IPS DF 4.7 (cell line): ENCODE measurements around the gene RRP1.

ENCODE experiments used
- DNase-seq: peaks from one replicate; pipeline ENCODE4 v3.0.0-alpha.2; 2013; ENCODE audit warnings: low spot score; ENCODE audit errors: extremely low read depth

The RRP1 gene

DNA sequence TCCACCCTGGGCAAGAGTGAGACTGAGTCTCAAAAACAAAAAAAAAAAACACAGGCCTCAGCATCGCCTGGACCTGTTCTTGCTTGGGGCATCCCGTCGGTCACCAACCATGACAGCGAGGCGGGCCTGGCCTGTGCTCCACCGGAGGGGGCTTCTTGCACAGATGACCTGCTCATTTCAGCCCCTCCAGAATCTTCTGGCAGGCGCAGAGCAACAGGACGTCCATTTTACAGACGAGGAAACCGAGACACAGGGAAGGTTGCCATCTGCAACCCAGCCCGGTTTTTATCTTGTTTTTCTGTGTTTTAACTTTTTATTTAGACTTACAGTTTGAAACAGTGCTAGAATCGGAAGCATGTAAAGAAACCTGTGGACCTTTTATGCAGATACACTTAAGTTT is 14.2 kb upstream of the RRP1 start:
- no peak for DNase-seq

DNA sequence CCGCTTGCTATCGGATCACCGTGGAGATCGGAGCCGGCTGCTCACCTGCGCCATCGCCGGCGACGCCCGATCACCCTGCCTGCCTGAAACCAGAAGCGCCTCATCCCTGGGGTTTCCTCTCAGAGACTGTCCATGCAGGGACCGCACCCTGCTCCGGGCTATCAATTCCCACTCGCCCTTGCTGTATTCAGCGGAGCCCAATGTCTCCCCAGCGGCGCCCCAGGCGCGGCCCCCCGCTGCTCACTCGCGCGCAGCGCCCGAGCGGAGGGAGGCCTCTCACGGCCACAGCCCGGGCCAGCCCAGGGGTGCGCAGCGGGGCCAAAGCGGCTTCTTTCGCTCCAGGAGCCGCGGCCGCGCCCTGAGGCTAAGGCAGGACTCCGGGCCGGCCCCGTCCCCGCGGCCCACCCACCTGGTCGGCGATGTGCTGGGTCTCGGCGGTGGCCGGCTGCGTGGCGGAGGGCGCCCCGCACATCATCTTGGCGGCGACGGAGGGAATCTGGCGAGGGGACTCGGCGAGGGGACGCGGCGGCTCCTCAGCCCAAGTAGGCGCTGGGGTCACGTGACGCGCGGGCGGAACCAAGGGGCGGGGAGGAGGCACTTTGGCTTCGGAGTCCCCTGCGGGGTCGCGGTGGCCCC is 13.5 kb upstream of the RRP1 start, which contains the start of gene CSTB:
TSS of gene CSTB (minus strand) at position 514 of the 636 bp plus-strand sequence. CDS start at position 475, 39 bp downstream.
- DNase-seq, result no peak

DNA sequence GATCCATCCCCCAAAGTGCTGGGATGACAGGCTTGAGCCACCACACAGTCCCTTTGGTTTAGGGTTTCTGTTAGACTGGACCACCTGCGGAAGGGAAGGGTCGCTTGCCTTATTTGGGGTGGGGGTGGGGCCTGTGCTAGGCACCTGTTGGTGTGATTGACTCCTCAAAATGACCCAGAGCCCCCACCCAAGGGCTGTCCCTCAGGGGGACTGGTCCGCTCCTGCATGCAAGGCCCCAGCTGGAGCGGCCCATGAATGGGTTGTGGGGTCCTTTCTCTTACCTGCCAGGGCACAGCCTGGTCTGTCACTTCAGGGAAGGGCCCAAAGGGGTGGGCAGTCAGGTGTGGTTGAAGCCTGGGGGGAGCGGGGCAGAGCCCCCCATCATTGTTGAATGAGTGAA is 11.4 kb upstream of the RRP1 start:
- DNase-seq, result no peak

DNA sequence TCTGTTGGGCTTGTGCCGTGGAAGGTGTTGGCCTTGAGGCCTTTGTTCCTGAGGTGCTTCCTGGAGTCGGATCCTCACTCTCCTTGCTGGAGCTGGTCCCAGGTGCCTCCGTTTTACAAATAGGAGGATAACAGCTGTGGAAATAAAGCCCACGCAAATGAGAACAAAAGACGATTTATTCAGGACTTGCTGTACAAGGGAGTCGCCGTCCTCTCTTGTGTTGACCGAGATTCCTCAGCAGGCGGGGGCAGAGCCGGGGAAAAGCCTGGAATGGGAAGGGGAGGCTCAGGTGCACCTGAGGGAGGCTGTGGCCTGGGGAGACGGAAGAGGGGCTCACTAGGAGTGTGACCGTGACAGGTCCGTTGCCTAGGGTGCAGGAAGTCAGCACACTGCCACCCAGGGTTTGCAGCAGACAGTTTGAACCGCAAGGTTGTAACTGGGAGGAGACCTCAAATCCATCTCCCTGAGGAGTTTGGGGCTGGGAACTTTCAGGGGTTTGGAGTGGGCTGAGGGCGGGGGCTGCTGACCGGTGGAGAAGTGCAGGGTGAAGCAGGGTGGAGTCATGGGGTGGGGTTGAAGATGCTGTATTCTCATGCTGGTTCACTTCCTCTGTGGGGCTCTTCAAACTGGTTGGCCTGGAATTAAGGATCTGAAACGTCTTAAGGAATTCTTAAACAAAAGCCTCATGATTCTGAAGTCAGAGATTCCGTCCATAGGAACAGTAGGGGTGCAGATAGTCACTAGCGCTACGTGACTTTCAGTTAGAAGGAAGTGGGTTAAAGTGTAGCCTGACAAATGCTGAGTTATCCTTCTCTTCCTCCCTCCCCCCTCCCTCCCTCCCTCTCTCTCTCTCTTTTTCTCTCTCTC is 10.7 kb upstream of the RRP1 start:
- no peak for DNase-seq

DNA sequence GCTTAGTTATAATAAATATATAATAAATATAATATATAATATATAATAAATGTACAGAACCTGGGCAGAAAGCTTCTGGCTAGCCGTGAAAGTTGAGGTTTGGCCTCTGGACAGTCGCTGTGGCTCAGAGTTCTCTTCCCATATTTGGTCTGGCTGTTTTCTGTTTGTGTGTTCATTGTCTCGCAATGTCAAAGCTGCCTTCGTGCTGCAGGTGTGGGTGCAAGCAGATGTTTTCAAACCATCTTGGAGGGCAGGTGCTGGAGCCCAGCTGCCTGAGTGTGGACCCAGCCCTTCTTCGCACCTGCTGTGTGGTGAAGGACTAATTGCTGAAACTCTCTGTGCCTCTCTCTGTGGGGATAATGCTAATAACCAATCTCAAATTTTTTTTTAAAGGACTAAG is 9.7 kb upstream of the RRP1 start:
- no peak for DNase-seq

DNA sequence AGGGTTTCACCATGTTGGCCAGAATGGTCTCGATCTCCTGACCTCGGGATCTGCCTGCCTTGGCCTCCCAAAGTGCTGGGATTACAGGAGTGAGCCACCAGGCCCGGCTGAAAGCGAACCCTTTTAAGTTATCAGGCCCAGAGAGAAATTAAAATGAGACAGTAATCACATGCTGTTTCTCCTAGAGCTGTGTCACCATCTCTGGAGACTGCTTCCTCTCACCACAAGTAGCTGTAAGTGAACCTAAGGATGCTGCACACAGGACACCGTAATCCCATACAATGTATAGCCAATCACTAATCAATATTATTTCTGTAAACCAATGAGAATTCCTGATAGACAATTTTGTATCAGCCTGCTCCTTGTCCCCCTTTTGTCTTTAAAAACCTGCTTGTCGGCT is 7.5 kb upstream of the RRP1 start:
- DNase-seq, result no peak

DNA sequence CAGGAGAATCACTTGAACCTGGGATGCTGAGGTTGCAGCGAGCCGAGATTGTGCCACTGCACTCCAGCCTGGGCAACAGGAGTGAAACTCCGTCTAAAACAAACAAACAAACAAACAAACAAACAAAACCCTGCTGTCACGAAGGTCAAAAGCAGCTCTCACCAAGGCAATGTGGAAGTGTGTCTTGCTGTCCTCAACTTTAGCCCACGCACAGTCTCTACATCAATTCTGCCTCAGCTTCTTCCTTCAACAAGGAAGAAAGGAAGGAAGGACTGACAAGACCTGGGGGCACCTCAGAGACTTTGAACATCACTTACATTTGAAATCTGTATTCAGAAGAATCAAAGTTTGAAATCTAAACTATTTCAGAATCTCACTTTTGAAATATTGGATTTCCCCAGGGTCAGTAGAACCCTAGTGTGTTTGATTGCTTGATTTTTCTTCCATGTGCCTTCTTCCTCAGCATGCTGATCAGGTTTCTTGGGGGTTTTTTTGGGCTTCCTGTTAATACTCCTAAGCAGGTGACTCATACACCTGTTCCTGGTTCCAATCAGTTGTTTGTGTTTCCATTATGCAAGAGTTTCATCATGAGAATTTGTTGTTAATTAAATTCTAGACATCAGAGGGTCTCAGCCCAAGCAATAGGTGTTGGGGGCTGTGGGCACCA is 6.8 kb upstream of the RRP1 start:
- no peak for DNase-seq

DNA sequence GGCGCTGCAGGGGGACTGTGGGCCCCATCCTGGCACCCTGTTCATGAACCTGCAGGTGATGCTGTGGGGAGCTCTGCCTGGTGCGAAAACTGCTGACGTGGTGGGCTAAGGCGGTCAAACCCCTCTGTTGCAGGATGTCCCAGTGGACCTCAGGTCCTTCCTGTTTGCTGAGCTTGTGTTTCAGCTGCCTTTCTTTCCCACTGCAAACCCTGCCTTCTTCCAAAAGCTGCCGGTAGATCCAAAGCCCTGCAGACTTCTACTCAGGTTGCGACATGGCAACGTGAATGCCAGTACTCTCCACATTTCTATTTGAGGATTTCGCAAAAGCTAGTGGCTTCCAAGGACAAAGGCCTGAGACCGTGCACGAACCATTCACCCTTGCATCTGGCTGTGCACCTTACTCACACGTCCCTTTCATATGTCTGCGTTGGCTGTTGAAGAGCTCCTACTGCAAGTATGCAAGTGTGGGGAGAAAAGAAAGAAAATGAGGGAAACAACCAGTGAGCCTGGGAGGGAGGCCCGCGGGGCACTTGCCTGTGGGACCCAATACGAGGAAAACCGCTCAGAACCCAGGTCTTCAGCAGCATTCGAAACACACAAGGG is 6.2 kb upstream of the RRP1 start:
- no peak for DNase-seq

DNA sequence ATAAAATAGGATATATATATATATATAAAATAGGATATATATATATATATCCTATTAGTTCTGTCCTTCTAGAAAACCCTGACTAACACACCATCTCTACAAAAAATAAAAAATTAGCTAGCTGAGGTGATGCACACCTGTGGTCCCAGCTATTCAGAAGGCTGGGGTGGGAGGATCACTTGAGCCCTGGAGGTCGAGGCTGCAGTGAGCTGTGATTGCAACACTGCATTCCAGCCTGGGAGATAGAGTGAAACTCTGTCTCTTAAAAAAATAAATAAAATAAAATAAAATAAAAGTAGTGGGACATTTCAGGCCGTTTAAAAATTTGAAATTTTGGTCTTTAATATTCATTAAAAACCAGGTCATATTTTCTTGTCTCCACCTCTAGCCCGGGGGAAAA is 4.2 kb upstream of the RRP1 start:
- DNase-seq, result no peak

DNA sequence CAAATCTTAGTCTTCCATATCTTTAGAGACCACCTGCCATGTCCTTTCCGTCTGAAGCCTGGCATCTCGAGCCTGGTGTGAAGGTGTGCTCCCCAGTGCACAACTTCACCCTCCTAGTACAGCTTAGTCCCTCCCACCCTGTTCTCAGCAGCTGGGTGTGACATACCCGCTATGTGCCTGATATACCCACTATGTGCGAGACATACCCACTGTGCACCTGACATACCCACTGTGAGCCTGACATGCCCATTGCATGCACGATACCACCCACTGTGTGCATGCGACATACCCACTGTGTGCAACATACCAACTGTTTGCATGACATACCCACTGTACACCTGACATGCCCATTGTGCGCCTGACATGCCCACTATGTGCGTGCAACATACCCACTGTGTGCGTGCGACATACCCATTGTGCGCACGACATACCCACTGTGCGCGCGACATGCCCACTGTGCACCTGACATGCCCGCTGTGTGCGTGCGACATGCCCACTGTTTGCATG is 3.0 kb upstream of the RRP1 start:
- no peak for DNase-seq

DNA sequence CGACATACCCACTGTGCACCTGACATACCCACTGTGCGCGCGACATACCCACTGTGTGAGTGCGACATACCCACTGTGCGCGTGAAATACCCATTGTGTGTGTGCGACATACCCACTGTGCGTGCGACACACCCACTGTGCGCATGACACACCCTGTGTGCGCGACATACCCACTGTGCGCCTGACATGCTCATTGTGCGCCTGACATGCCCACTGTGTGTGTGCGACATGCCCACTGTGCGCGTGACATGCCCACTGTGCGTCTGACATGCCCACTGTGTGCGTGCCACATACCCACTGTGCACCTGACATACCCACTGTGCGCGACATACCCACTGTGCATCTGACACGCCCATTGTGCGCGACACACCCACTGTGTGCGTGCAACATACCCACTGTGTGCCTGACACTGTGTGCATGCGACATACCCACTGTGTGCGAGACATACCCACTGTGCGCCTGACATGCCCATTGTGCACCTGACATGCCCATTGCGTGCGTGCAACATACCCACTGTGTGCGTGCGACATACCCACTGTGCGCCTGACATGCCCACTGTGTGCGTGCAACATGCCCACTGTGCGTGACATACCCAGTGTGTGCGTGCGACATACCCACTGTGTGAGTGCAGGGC is 2.5 kb upstream of the RRP1 start:
- no peak for DNase-seq

DNA sequence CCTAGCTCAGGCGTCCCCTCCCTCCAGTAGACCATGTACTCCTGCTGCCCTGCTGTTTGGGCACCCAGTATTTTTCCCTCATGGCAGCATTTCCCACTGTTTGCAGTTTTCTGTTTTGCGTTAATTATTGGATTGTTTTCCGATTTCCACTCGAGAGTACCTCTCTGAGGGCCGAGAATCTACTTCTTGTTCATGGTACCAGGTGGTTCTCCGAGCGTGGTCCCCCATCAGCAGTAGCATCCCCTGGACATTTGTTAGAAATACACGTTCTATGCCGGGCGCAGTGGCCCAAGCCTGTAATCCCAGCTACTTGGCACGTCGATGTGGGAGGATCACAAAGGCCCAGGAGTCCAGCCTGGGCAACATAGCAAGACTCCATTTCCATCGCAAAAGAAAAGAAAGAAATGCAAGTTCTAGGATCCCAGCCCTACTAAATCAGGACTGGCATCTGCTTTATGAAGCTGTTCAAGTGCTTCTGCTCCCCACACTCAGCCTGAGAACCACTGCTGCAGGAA is 690 bp downstream of the RRP1 start:
- no peak for DNase-seq

DNA sequence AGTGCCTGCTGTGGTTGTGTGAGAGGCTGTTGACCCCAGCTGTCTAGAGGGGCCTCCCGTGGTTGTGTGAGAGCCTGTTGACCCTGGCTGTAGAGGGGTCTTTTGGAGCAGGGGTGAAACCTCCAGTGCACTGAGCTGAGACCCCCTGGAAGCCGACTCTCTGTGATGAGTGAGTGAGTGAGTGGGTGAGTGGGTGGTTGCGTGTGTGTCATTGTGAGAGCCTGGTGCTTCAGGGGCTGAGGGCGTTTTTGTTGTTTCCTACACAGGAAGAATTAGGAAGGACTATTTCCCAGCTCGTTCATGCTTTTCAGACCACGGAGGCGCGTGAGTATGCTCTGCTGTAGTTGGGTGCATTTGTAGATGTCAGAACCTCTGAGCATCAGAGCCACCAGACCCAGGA is 3.0 kb downstream of the RRP1 start:
- DNase-seq, result no peak

DNA sequence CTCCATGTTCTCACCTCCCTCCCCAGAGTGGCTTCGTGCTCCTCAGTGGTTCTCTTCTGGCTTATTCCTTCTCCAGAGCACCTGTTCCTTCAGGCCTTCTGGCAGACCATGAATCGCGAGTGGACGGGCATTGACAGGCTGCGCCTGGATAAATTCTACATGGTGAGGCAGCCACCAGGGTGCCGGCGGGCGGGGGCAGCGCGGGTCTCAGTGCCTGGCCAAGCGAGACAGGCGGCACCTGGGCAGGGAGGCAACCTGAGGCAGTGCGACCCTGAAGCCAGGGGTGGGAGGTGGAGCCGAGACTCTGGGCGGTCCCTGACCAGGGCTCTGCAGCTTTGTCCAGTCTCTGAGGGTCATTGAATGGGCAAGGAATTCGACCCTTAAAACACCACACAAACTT is 3.9 kb downstream of the RRP1 start:
- no peak for DNase-seq

DNA sequence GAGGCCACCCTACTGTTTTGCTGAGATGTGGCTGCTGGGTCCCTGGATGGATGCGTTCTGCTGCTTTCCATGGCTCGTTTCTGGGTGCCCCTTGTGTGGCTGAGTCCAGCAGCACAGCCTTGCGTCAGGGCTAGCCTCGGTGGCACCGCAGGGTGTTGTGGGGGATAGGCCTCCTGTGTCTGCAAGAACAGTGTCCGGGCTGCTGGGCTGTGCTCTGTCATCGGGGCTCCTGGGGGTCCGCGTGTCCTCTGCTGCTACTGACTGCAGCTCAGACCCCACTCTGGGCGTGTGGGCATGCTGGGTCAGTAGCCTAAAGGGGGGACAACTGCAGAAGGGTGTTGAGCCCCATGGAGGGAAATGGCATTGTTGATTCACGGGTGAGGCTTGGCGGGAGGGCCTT is 4.9 kb downstream of the RRP1 start:
- no peak for DNase-seq

DNA sequence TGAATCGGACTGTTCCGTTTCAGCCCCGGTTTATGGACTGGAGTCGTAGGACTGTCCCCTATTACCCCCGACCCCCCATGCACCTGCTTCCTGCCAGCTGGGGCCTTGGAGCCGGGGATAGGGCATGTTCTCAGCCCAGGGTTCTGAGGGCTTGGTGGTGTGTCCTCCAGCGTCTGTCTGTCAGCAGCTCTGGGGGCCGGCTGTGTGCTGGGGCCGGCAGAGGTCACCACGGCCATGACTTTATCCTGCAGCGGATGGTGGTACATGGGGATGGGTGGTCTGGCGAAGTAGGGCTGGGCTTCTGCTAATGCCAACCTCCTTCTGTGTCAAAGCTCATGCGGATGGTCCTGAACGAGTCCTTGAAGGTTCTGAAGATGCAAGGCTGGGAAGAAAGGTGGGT is 5.5 kb downstream of the RRP1 start:
- no peak for DNase-seq

DNA sequence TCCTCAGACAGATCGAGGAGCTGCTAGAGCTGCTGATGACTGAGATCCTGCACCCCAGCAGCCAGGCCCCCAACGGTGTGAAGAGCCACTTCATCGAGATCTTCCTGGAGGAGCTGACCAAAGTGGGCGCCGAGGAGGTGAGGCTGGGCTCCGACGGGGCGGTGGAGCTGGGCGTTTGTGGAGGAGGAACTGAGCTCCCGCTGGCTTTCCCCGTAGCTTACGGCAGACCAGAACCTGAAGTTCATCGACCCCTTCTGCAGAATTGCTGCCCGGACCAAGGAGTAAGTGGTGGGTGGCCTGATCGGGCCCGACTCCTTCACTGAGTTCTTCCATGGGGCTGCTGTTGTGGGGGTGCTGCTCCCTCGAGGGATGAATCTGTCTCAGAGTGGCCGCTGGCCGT is 8.0 kb downstream of the RRP1 start:
- DNase-seq, result no peak

DNA sequence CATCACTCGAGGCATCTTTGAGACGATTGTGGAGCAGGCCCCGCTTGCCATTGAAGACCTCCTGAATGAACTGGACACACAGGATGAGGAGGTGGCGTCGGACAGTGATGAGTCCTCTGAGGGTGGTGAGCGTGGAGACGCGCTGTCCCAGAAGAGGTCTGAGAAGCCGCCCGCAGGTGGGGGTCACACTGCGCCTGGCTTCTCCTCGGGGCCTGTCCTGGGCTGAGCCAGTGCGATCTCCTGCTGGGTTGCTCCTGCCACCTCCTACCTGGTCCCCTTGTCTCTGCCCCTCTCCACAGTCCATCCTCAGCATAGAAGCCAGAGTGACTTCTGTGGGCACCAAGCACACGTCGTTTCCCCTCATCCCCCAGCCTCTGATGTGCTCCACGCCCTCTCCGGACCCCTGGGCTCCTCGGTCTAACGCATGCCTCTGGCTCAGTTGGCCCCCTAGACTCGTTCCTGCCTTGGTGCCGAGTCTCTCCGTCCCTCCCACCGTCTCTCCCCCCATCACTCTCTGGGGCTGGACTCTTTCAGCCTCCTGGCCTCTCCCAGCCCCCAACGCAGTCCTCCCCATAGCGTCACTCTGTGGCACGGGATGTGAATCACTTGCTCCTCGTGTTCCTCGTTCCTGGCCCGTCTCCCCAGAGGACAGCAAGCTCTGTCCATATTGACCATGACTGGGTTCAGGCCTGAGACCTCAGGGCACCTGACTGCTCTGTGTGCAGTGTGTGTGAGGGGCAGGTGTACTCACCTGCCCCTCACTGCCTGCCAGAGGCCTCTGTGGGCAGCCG is 8.7 kb downstream of the RRP1 start:
- no peak for DNase-seq

DNA sequence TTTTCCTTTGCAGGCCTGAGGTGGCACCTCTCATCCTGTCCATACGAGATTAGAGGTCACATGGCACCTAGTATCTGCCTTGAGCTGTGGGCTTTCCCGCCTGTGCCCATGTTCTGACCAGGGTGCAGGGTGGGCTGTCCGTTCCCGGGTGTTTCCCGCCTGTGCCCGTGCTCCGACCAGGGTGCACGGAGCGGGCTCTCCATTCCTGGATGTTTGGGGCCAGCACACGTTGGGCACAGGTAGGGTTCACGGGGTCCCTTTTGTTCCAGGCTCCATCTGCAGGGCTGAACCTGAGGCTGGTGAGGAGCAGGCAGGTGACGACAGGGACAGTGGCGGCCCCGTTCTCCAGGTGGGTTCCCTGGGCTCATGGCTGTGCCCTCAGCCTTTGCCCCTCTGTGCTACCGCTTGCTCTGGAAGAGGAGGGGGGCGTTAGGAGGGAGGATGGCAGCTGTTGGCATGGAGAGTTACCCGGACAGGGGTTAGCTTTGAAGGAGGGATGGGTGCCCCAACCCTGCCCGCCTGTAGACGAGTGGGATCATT is 10.0 kb downstream of the RRP1 start:
- no peak for DNase-seq

DNA sequence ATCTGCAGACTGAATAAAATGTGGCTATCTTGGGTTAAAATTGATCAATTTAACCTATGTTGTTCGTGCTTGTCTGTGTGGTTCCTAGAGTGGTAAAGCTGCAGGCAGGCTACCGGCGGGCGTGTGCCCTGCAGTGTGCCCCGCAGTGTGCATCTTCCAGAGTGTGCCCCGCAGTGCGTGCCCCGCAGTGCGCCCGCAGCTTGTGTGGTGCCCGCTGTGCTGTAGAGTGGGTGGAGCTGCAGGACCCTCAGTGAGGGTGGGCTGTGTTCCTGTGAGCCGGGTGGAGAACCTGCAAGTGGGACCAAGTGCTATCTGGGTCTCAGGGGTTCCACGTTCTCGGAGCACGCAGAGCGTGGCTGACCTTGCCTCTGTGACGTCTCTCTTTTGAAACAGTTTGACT is 10.7 kb downstream of the RRP1 start:
- no peak for DNase-seq
